ENCODE measurements around the gene OR6X1.
A peak's percentile ranks its signal among the peaks of the same experiment; 100 is the strongest.
"Not testable (repeated sequence)": the region's sequence is repeated elsewhere in the genome, so short reads cannot be mapped to it uniquely, and the experiment has no call there.

The OR6X1 gene

DNA sequence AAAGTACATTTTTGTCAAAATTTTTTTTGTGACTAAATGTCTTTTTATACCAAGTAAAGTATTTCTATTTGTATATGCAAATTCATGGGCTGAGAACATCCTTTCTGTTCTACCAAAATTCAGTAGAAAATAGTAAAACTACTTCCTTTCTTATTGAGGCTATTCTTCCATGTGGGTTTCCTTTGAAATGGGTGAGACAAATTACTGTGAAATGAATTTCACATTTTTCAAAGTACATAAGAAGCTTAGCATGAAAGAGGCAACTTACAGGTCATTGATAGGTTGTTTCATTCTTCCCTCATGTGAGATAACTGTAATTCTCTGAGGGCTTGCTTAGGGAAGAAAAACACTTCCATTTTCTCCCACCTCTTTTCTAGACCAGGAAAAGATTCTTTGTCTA, 1.0 kb upstream of the OR6X1 start:
- no peak overlapping the region for H3K9ac ChIP-seq (ENCODE audit: low read depth, low read length)
- no peaks in the 10 kb centered on the region for H3K4me1 ChIP-seq (ENCODE audit: control insufficient read depth, insufficient read depth, low read length)
- H3K36me3 ChIP-seq (ENCODE audit: control insufficient read depth, insufficient read depth, low read length), result no peaks in the 10 kb centered on the region
- no peak overlapping the region for H3K27ac ChIP-seq (ENCODE audit: low read depth, low read length)
- no peak overlapping the region for H3K4me3 ChIP-seq (ENCODE audit: low read depth, low read length)
- no peaks in the 10 kb centered on the region for H3K27me3 ChIP-seq (ENCODE audit: control insufficient read depth, insufficient read depth, low read length)
- no peaks in the 10 kb centered on the region for H3K9me3 ChIP-seq (ENCODE audit: control insufficient read depth, insufficient read depth, low read length)

DNA sequence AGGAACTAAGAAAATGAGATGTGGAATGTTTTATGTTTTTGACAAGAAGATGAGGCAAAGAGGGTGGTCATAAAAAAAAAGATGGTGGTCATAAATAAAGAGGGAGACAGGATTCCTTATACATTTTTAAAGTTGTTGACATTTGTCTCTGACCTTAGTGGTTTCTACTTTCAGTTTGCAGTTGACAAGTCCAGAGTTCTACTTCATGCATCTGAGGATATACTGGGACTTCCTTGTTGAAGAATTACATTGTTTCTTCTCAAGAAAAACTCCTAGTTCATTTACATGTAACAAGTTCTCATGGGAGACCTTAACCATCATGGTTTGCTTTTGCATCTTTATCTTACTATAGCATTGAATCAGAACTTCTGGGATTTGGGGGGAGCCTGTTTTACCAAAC, 1.2 kb downstream of the OR6X1 start:
- no peaks in the 10 kb centered on the region for H3K27me3 ChIP-seq (ENCODE audit: control insufficient read depth, insufficient read depth, low read length)

DNA sequence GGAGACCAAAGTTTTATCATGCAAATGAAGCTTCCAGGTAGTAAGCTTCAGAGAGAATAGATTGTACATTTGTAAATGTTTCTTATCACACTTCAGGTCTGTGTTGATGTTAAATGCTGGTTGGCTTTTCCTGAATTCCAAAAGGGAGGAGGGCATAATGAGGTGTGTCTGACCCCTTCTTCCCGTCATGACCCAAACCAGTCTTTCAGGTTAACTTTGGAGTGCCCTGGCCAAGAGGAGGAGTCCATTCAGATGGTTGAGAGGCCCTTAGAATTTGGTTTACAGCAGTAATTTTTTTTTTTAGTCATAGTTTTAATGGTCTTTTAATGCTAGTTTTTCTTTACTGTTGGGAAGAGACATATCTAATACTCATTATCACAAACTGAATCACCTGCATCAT, 2.5 kb downstream of the OR6X1 start:
- H3K4me1 ChIP-seq (ENCODE audit: control insufficient read depth, insufficient read depth, low read length), result no peaks in the 10 kb centered on the region
- no peak overlapping the region for H3K9ac ChIP-seq (ENCODE audit: low read depth, low read length)
- no peaks in the 10 kb centered on the region for H3K36me3 ChIP-seq (ENCODE audit: control insufficient read depth, insufficient read depth, low read length)
- peaks cover 5% of the 10 kb centered on the region for H3K9me3 ChIP-seq (ENCODE audit: control insufficient read depth, insufficient read depth, low read length)
- no peaks in the 10 kb centered on the region for H3K27me3 ChIP-seq (ENCODE audit: control insufficient read depth, insufficient read depth, low read length)
- H3K4me3 ChIP-seq (ENCODE audit: low read depth, low read length), result no peak overlapping the region
- H3K27ac ChIP-seq (ENCODE audit: low read depth, low read length), result no peak overlapping the region

More for the DNA sequence above, 1.2 kb downstream of the OR6X1 start:
- no peak overlapping the region for H3K4me3 ChIP-seq (ENCODE audit: low read depth, low read length)
- H3K36me3 ChIP-seq (ENCODE audit: control insufficient read depth, insufficient read depth, low read length), result no peaks in the 10 kb centered on the region
- H3K9me3 ChIP-seq (ENCODE audit: control insufficient read depth, insufficient read depth, low read length), result peaks cover 5% of the 10 kb centered on the region
- no peaks in the 10 kb centered on the region for H3K4me1 ChIP-seq (ENCODE audit: control insufficient read depth, insufficient read depth, low read length)
- H3K27ac ChIP-seq (ENCODE audit: low read depth, low read length), result no peak overlapping the region
- H3K9ac ChIP-seq (ENCODE audit: low read depth, low read length), result no peak overlapping the region

DNA sequence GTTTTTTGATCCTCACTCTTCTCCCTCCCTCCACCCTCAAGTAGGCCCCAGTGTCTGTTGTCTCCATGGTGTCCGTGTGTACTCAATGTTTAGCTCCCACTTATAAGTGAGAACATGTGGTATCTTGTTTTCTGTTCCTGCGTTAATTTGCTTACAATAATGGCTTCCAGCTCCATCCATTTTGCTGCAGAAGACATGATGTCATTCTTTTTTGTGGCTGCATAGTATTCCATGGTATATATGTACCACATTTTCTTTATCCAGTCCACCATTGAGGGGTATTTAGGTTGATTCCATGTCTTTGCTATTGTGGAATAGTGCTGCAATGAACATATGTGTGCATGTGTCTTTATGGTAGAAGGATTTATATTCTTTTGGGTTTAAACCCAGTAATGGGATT, 6.0 kb downstream of the OR6X1 start:
- H3K27me3 ChIP-seq (ENCODE audit: control insufficient read depth, insufficient read depth, low read length); H3K9me3 ChIP-seq (ENCODE audit: control insufficient read depth, insufficient read depth, low read length); H3K4me3 ChIP-seq (ENCODE audit: low read depth, low read length); H3K36me3 ChIP-seq (ENCODE audit: control insufficient read depth, insufficient read depth, low read length); H3K27ac ChIP-seq (ENCODE audit: low read depth, low read length); H3K9ac ChIP-seq (ENCODE audit: low read depth, low read length): not testable (repeated sequence)
- H3K4me1 ChIP-seq (ENCODE audit: control insufficient read depth, insufficient read depth, low read length), result peaks cover 31% of the 10 kb centered on the region

DNA sequence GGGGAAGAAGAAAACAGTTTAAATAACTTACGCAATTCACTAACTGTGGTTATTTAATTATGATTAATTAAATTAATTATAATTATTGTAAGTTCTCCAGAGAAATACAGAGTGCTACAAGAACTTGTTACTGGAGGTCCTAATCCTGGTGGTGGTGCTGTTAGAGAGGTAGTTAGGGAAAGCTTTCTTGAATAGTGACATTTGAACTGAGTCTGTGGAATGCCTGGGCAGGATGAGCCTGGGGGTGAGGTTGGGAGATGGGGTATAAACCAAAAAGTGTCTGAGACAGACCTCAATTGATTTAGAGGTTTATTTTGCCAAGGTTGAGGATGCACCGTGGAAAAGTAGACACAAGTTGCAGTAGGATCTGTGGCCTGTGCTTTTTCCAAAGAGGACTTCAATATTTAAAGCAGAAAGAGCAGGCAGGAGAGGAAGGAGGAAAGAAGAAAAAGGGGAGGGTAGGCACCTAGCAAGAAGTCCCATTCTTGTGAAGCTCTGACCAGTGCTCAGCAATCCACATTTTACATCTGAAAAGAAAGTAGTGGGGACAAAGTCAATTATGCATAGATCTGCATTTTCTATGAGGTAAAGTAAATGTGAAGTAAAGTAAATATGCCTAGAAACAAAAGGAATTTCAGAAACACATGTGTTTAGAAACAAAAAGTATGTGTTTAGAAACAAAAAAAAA, 8.4 kb downstream of the OR6X1 start:
- H3K9ac ChIP-seq (ENCODE audit: low read depth, low read length), result no peak overlapping the region
- peaks cover 36% of the 10 kb centered on the region for H3K4me1 ChIP-seq (ENCODE audit: control insufficient read depth, insufficient read depth, low read length)
- H3K27ac ChIP-seq (ENCODE audit: low read depth, low read length), result peak overlapping the region; percentile 85
- peaks cover 5% of the 10 kb centered on the region for H3K9me3 ChIP-seq (ENCODE audit: control insufficient read depth, insufficient read depth, low read length)
- H3K4me3 ChIP-seq (ENCODE audit: low read depth, low read length), result no peak overlapping the region
- no peaks in the 10 kb centered on the region for H3K27me3 ChIP-seq (ENCODE audit: control insufficient read depth, insufficient read depth, low read length)
- H3K36me3 ChIP-seq (ENCODE audit: control insufficient read depth, insufficient read depth, low read length), result no peaks in the 10 kb centered on the region

DNA sequence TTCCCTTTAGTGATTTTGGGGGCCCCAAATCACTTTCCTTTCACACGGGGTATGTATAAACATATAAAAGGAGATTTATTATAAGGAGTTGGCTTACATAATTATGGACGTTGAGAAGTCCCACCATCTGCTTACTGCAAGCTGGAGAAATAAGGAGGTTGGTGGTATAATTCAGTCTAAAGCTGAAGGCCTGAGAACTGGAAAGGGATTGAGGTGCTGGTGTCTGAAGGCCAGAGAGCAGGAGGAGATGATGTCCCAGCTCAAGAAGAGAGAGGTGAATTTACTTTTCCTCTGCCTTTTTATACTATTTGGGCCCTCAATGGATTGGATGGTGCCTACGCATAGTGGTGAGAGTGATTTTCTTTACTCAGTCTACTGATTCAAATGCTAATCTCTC, 11.6 kb downstream of the OR6X1 start:
- H3K27me3 ChIP-seq (ENCODE audit: control insufficient read depth, insufficient read depth, low read length), result no peaks in the 10 kb centered on the region
- peak overlapping the region; percentile 76 for H3K4me3 ChIP-seq (ENCODE audit: low read depth, low read length)
- H3K4me1 ChIP-seq (ENCODE audit: control insufficient read depth, insufficient read depth, low read length), result peaks cover 47% of the 10 kb centered on the region
- H3K36me3 ChIP-seq (ENCODE audit: control insufficient read depth, insufficient read depth, low read length), result peaks cover 24% of the 10 kb centered on the region
- peak overlapping the region; percentile 98 for H3K27ac ChIP-seq (ENCODE audit: low read depth, low read length)
- peak overlapping the region; percentile 79; the same call in 1 of the 2 replicates for H3K9ac ChIP-seq (ENCODE audit: low read depth, low read length)
- peaks cover 14% of the 10 kb centered on the region for H3K9me3 ChIP-seq (ENCODE audit: control insufficient read depth, insufficient read depth, low read length)

DNA sequence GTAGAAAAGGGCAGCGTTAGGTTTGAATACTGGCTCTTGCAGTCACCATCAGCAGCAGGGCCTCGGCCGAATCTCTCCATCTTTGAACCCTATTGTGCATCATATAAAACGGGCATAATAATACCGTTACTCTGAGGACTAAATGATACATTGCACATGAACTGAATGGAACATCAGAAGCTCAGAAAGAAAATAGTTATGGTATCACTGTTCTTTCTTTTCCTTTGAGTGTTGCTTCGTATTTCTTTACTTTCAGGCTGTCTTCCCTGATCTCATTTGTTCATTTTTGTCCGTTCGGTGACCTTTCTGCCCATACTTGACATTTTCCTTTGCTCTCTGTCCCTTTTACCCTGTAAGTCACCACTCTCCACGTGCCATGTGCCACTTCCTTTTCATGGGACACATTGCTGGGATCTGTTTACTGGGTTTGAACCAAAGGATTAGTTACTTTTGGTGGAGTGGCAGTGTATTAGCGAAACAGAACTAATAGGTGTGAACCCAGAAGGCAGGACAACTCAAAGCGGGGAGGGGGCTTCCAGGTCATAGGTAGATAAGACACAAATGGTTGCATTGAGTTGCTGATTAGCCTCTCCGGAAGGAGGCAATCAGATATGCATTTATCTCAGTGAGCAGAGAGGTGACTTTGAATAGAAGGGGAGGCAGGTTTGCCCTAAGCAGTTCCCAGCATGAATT, 12.1 kb downstream of the OR6X1 start:
- Histone ChIP-seq H3K27ac (ENCODE audit: low read depth, low read length) (peak overlapping the region; percentile 98), H3K4me1 (ENCODE audit: control insufficient read depth, insufficient read depth, low read length) (peaks cover 47% of the 10 kb centered on the region), H3K9ac (ENCODE audit: low read depth, low read length) (peak overlapping the region; percentile 79), H3K4me3 (ENCODE audit: low read depth, low read length) (peak overlapping the region; percentile 76), H3K9me3 (ENCODE audit: control insufficient read depth, insufficient read depth, low read length) (peaks cover 19% of the 10 kb centered on the region), H3K36me3 (ENCODE audit: control insufficient read depth, insufficient read depth, low read length) (peaks cover 30% of the 10 kb centered on the region), H3K27me3 (ENCODE audit: control insufficient read depth, insufficient read depth, low read length) (no peaks in the 10 kb centered on the region)

DNA sequence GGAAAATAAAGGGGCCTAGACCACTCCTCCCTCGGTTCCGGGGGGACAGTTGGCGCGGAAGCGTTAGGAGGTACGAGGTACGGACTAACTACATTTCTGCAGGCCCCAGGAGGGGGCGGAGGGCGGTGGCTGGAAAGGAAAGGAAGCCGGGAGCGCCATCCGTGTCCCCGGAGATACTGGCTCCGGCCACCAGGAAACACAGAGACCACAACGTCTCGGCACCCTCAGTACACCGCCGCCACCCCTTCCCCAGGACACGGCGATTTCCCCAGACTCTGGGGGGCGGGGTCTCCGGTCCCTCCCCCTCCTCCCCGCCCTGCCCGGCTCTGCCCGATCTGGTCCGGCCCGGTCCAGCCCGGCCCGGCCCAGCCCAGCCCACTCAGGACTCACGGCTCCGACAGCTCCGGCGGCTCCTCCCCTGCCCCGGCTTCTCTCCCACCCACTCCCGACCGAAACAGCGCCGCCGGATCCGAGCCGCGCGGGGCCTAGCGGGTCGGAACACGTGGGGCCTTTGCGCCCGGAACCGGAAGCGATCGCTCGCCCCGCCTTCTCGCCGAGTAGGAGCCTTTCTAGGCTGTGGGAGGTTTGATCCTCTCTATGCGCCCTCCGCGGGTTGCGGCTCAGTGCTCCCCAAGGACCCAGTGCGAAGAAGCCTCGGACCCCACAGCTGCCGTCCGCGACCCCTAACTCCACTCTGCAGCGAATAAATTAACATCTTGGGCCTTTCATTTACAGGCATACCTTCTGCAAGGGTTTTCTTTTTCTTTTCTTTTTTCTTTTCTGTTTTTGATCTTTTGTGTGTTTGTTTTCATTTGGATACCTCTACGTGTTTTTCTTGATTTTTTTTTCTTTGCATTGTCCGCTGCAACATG, 12.9 kb downstream of the OR6X1 start, which contains the start of gene ZNF202:
Gene ZNF202 (minus strand): TSS at position 502 of the 872 bp plus-strand sequence. CDS start 10,772 bp downstream, outside the sequence.
- H3K4me1 ChIP-seq (ENCODE audit: control insufficient read depth, insufficient read depth, low read length), result peaks cover 44% of the 10 kb centered on the region
- H3K9me3 ChIP-seq (ENCODE audit: control insufficient read depth, insufficient read depth, low read length), result peaks cover 22% of the 10 kb centered on the region

DNA sequence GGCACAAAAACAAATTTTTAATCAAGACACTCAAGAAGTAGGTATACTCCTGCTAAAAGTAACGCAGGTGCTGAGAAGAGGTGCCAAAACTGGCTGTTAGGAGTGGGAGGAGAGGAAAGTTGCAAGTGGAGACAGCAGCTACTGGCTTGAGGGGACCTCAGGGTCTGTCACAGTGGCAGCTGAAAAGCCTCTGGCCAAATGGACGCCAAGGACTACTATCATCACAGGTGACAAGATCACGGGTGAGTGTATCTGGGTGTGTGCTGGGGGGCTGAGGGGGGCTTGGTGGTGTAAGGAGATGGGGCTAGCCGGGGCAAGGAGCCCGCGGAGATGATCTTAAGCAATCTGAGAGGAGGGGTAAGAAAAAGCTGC, 13.5 kb downstream of the OR6X1 start:
- H3K4me3 ChIP-seq (ENCODE audit: low read depth, low read length), result peak overlapping the region; percentile 76
- peak overlapping the region; percentile 98 for H3K27ac ChIP-seq (ENCODE audit: low read depth, low read length)

More for the DNA sequence above, 12.9 kb downstream of the OR6X1 start, which contains the start of gene ZNF202:
- Histone ChIP-seq H3K36me3 (ENCODE audit: control insufficient read depth, insufficient read depth, low read length) (peaks cover 38% of the 10 kb centered on the region), H3K27ac (ENCODE audit: low read depth, low read length) (peak within 1 kb of the TSS; percentile 98), H3K27me3 (ENCODE audit: control insufficient read depth, insufficient read depth, low read length) (no peaks in the 10 kb centered on the region), H3K4me3 (ENCODE audit: low read depth, low read length) (peak within 1 kb of the TSS; percentile 76), H3K9ac (ENCODE audit: low read depth, low read length) (peak within 1 kb of the TSS; percentile 79)

DNA sequence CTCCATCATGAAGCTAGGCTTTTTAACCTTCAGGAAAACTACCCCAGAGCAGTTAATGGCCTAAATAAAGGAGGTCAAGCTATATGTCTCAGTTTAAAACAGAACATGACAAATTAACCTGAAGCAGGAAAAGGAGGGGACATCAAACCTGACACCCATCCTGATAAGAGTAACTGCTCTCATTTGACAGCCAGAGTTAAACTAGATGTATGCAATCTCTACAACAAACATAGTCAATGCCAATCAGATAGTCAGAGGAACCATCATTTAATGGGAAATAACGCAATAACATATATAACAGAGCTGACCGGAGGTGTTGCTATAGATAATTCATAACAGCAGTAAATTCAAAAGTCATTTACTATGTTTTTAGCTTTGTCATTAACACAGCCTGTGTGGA, 15.9 kb downstream of the OR6X1 start:
- Histone ChIP-seq H3K9me3 (ENCODE audit: control insufficient read depth, insufficient read depth, low read length) (peaks cover 22% of the 10 kb centered on the region), H3K27me3 (ENCODE audit: control insufficient read depth, insufficient read depth, low read length) (no peaks in the 10 kb centered on the region), H3K4me3 (ENCODE audit: low read depth, low read length) (no peak overlapping the region), H3K4me1 (ENCODE audit: control insufficient read depth, insufficient read depth, low read length) (peaks cover 16% of the 10 kb centered on the region), H3K9ac (ENCODE audit: low read depth, low read length) (no peak overlapping the region), H3K36me3 (ENCODE audit: control insufficient read depth, insufficient read depth, low read length) (peaks cover 68% of the 10 kb centered on the region), H3K27ac (ENCODE audit: low read depth, low read length) (no peak overlapping the region)

More for the DNA sequence above, 13.5 kb downstream of the OR6X1 start:
- Histone ChIP-seq H3K9me3 (ENCODE audit: control insufficient read depth, insufficient read depth, low read length) (peaks cover 22% of the 10 kb centered on the region), H3K9ac (ENCODE audit: low read depth, low read length) (peak overlapping the region; percentile 49; the same call in 1 of the 2 replicates), H3K36me3 (ENCODE audit: control insufficient read depth, insufficient read depth, low read length) (peaks cover 44% of the 10 kb centered on the region), H3K27me3 (ENCODE audit: control insufficient read depth, insufficient read depth, low read length) (no peaks in the 10 kb centered on the region), H3K4me1 (ENCODE audit: control insufficient read depth, insufficient read depth, low read length) (peaks cover 37% of the 10 kb centered on the region)
